Right atrium auricular region (tissue), 2 donors: ENCODE results near the gene CDCP1. TPM values are rescaled to one million over a fixed set of nuclear protein-coding genes. Genes with fewer than 3 reads are reported as not detected.

Experiments
- DNase-seq: peaks from one replicate; pipeline ENCODE4 v3.0.0-alpha.2; 2019; ENCODE audit warnings: low spot score
- H3K27ac ChIP-seq, 2 donors: fragments of 200-600 bp; sonication (generic); 1 replicate in 1 of 2; 2 replicates in 1 of 2; pipeline ENCODE4 v1.5.1; 2016 to 2019
- H3K27me3 ChIP-seq, 2 donors: fragments of 200-600 bp; sonication (generic); one replicate each; pipeline versions ENCODE4 v1.5.1 to v1.6.0; 2017 to 2019
- H3K36me3 ChIP-seq: fragments of 200-600 bp; sonication (generic); one replicate; pipeline ENCODE4 v1.5.1; 2016
- H3K4me1 ChIP-seq, 2 donors: fragments of 200-600 bp; sonication (generic); one replicate each; pipeline versions ENCODE4 v1.5.1 to v1.6.0; 2017 to 2019
- H3K4me3 ChIP-seq, 2 donors: fragments of 200-600 bp; sonication (generic); 1 replicate in 1 of 2; 2 replicates in 1 of 2; pipeline ENCODE4 v1.5.1; 2017 to 2019; ENCODE audit warnings: mild to moderate bottlenecking in 1 of 2, moderate library complexity in 1 of 2
- H3K9me3 ChIP-seq, 2 donors: fragments of 200-600 bp; sonication (generic); one replicate each; pipeline ENCODE4 v1.5.1; 2019
- total RNA-seq, 2 donors: library from RNA; depleted of rRNA; stranded (reverse); fragments of >200 nt; gene quantifications; one replicate each; pipeline ENCODE4 v1.1.0, GENCODE V29; 2016
- TF ChIP-seq, protein P1 (sequence below), 2 donors: fragments of 200-600 bp; sonication (generic); IDR thresholded peaks; one replicate each; pipeline ENCODE4 v1.5.1; 2019; ENCODE audit warnings: antibody characterized with exemption in 2 of 2

CDCP1 gene
- total RNA-seq, 2 donors from 2014 or later: 0.48 to 2.8 TPM

- H3K4me1 ChIP-seq: peaks cover 0 to 4% of the 10 kb centered on the region in 2 donors
- TF ChIP-seq, protein P1, sequence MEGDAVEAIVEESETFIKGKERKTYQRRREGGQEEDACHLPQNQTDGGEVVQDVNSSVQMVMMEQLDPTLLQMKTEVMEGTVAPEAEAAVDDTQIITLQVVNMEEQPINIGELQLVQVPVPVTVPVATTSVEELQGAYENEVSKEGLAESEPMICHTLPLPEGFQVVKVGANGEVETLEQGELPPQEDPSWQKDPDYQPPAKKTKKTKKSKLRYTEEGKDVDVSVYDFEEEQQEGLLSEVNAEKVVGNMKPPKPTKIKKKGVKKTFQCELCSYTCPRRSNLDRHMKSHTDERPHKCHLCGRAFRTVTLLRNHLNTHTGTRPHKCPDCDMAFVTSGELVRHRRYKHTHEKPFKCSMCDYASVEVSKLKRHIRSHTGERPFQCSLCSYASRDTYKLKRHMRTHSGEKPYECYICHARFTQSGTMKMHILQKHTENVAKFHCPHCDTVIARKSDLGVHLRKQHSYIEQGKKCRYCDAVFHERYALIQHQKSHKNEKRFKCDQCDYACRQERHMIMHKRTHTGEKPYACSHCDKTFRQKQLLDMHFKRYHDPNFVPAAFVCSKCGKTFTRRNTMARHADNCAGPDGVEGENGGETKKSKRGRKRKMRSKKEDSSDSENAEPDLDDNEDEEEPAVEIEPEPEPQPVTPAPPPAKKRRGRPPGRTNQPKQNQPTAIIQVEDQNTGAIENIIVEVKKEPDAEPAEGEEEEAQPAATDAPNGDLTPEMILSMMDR (IDR thresholded peaks at IDR 0.05): no peak
- H3K4me3 ChIP-seq: no peak overlapping the region
- no peaks in the 10 kb centered on the region for H3K9me3 ChIP-seq
- H3K27me3 ChIP-seq: no peaks in the 10 kb centered on the region
- no peaks in the 10 kb centered on the region for H3K36me3 ChIP-seq
- DNase-seq: peak; percentile 68
- peak overlapping the region in 1 of 2 donors; percentile 42 for H3K27ac ChIP-seq
Measured at GRCh38 chr3:45064512-45065372, 81.4 kb downstream of the CDCP1 start.

DNA sequence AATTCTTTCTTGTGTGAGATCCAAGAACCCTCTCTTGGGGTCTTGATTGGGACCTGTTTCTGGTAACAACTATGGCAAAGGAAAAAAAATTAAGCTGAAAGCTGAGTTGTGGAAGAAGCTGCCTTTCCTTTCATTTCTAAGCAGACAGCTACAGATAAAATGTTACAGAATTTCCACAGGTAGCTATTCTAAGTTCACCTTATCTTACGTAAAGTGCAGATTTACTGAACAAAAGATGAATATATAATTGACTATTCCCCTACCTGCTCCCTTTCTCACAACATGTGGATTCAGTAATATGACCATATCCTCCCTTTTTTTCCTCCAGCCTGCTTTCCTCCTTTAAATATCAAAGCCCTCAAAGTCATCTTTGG lies 83.5 kb downstream of the CDCP1 start:
- H3K27ac ChIP-seq: no peak overlapping the region
- no peak overlapping the region for H3K4me3 ChIP-seq
- DNase-seq: no peak
- no peaks in the 10 kb centered on the region for H3K36me3 ChIP-seq
- TF ChIP-seq, protein P1 (IDR thresholded peaks at IDR 0.05): no peak
- peaks cover 0 to 6% of the 10 kb centered on the region in 2 donors for H3K4me1 ChIP-seq
- H3K9me3 ChIP-seq: no peaks in the 10 kb centered on the region
- H3K27me3 ChIP-seq: no peaks in the 10 kb centered on the region

GRCh38 chr3:45060165-45060892 lies 85.8 kb downstream of the CDCP1 start:
- Histone ChIP-seq H3K4me1 (peaks cover 0 to 21% of the 10 kb centered on the region in 2 donors), H3K36me3 (no peaks in the 10 kb centered on the region), H3K27ac (no peak overlapping the region), H3K27me3 (no peaks in the 10 kb centered on the region), H3K4me3 (no peak overlapping the region), H3K9me3 (no peaks in the 10 kb centered on the region)
- no peak for DNase-seq
- TF ChIP-seq, protein P1 (IDR thresholded peaks at IDR 0.05): no peak

DNA sequence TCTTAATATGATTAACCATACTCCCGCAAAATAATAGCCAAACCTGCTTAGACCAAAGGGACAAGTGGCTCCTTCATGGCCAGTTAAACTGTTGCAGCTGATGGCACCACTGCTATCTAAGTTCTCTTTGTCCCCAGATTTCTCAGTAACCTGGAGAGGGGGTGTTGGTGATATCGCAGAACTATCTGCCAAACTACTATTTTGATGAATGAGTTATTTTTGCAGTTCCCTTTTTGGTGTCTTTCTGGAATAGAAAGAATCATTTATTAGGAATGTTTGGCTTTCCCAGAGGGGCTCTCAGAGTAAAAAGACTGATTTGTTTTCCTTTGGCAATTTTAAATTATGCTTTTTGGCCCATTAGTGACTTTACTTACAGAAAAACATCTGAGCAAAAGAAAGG lies 87.0 kb downstream of the CDCP1 start:
- H3K36me3 ChIP-seq: no peaks in the 10 kb centered on the region
- TF ChIP-seq, protein P1 (IDR thresholded peaks at IDR 0.05): no peak
- H3K4me3 ChIP-seq: no peak overlapping the region
- DNase-seq: no peak
- no peak overlapping the region for H3K27ac ChIP-seq
- H3K9me3 ChIP-seq: no peaks in the 10 kb centered on the region
- H3K27me3 ChIP-seq: no peaks in the 10 kb centered on the region
- peaks cover 0 to 18% of the 10 kb centered on the region in 2 donors for H3K4me1 ChIP-seq

DNA sequence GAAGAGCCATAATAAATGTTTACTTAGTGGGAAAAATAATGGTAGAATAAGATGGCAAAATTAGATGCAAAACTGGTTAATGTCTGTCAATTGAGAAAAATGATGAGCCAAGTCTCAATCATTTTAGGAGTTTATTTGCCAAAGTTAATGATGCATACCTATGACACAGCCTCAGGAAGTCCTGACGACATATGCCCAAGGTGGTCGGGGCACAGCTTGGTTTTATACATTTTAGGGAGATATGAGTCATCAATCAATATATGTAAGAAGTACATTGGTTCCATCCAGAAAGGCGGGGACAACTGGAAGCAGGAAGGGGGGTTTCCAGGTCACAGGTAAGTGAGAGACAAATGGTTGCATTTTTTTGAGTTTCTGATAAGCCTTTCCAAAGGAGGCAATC lies 88.6 kb downstream of the CDCP1 start:
- TF ChIP-seq, protein P1 (IDR thresholded peaks at IDR 0.05): no peak
- peak overlapping the region; percentile 32 to 73 for H3K27ac ChIP-seq
- no peaks in the 10 kb centered on the region for H3K9me3 ChIP-seq

More for the DNA sequence above, 88.6 kb downstream of the CDCP1 start:
- H3K4me3 ChIP-seq: no peak overlapping the region
- no peak for DNase-seq
- H3K27me3 ChIP-seq: no peaks in the 10 kb centered on the region
- peaks cover 0 to 18% of the 10 kb centered on the region in 2 donors for H3K4me1 ChIP-seq
- no peaks in the 10 kb centered on the region for H3K36me3 ChIP-seq
